Retinal pigment epithelial cell (primary cell): ENCODE measurements around the gene TNFRSF12A.
"Not testable (repeated sequence)": the region's sequence is repeated elsewhere in the genome, so short reads cannot be mapped to it uniquely, and the experiment has no call there.

Experiments
- DNase-seq: peaks from one replicate; pipeline ENCODE4 v3.0.0-alpha.2; 2010; ENCODE audit warnings: low read depth
- H3K4me3 ChIP-seq: 2 replicates; pipeline ENCODE4 v1.5.1; 2011; ENCODE audit warnings: mild to moderate bottlenecking, low read length, control low read depth, moderate library complexity
- TF ChIP-seq, protein P1 (sequence below): conservative IDR thresholded peaks from 2 replicates; pipeline ENCODE4 v1.5.1; 2011; ENCODE audit warnings: low read depth, low read length, control low read depth, inconsistent platforms

The TNFRSF12A gene

DNA sequence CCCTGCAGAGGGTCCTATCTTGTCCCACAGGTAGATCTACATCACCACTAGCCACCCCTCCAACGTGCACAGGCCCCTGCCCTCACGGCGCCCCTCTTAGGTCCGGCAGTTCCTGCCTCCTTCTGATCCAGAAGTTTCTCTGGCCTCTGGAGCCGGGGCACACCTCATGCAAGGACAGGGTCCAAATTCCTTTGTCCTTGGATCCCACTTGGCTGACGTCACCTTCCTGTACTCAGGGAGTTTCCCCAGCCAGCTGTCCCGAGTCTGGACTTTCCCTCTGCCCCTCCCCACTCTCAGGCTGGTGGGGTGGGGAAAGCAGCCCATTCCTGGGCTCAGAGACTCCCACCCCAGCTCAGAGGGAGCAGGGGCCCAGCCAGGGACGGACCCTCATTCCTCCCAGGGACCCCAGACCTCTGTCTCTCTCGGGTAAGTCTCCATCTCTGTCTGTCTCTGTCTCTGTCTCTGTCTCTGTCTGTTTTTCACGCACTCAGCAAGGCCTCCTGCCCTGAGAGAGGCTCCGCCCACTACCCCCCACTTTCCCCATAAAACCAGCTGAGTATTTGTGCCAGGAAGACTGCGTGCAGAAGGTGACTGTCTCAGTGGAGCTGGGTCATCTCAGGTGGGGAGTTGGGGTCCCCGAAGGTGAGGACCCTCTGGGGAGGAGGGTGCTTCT, 45.0 kb downstream of the TNFRSF12A start, which contains the start of gene IL32:
TSS of gene IL32 (plus strand) at position 572 of the 673 bp plus-strand sequence. CDS start 172 bp downstream, outside the sequence.
- TF ChIP-seq, protein P1, sequence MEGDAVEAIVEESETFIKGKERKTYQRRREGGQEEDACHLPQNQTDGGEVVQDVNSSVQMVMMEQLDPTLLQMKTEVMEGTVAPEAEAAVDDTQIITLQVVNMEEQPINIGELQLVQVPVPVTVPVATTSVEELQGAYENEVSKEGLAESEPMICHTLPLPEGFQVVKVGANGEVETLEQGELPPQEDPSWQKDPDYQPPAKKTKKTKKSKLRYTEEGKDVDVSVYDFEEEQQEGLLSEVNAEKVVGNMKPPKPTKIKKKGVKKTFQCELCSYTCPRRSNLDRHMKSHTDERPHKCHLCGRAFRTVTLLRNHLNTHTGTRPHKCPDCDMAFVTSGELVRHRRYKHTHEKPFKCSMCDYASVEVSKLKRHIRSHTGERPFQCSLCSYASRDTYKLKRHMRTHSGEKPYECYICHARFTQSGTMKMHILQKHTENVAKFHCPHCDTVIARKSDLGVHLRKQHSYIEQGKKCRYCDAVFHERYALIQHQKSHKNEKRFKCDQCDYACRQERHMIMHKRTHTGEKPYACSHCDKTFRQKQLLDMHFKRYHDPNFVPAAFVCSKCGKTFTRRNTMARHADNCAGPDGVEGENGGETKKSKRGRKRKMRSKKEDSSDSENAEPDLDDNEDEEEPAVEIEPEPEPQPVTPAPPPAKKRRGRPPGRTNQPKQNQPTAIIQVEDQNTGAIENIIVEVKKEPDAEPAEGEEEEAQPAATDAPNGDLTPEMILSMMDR = no peak
- DNase-seq = no peak
- H3K4me3 ChIP-seq = no peak within 1 kb of the TSS

DNA sequence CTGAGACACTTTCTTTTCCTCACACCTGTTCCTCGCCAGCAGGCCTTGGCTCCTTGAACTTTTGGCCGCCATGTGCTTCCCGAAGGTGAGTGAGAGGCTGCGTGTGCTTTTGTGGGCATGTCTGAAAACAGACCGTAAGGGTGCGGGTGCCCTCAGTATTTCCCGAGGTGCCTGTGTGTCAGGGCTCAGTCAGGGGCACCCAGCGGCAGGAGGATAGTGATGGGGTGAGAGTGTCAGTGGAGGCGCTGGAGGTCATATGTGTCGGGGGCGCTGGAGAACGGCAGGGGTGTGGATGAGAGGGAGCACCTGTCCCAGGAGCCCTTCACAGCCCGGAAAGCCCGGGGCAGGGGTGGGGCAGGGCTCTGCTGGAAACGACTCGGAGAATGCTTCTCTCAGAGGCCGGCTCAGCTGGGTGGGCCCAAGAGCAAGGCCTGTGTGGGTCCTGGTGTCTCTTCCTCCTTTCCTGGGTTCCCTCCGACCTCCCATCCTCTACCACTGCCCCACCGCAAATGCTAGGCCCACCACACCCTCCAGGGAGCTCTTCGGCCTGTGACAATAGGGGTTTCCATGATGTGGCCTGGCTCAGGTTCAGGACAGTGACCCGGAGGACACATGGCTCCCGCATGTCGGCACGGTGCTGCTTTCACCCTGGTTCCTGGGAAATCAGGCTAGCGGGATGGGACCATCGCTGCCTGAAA, 45.7 kb downstream of the TNFRSF12A start:
- no peak overlapping the region for H3K4me3 ChIP-seq
- TF ChIP-seq, protein P1 = no peak
- no peak for DNase-seq

DNA sequence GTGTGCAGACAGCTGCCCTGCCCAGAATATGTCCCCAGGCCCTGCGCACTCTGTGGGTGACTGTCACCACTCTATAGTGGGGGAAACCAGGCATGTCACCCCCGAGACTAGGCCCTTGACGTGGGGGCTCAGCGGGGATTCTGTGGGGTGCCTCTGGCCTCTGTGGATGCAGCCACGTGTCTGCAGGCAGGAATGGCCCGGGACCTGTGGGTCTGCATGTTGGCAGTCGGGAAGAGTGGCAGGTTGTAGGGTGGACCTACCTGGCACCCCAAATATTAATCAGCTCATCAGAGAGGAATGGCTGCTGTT, 46.2 kb downstream of the TNFRSF12A start:
- TF ChIP-seq, protein P1 = no peak
- no peak overlapping the region for H3K4me3 ChIP-seq
- DNase-seq = no peak

DNA sequence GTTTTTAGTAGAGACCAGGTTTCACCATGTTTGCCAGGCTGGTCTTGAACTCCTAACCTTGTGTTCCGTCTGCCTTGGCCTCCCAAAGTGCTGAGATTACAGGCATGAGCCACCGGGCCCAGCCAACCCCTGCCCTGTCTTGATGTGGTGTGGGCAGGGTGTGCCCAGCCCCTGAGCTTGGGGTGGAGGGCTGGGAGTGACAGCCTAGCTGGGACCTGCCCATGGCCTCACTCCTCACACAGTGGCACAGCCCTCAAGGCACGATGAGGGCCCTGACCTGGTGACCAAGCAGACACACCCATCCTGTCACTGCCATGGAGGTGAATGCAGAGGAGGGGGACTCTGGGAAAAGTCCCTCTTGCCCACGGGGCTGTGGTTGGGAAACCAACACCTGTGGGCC, 48.3 kb downstream of the TNFRSF12A start:
- H3K4me3 ChIP-seq = no peak overlapping the region
- TF ChIP-seq, protein P1 = no peak
- no peak for DNase-seq

DNA sequence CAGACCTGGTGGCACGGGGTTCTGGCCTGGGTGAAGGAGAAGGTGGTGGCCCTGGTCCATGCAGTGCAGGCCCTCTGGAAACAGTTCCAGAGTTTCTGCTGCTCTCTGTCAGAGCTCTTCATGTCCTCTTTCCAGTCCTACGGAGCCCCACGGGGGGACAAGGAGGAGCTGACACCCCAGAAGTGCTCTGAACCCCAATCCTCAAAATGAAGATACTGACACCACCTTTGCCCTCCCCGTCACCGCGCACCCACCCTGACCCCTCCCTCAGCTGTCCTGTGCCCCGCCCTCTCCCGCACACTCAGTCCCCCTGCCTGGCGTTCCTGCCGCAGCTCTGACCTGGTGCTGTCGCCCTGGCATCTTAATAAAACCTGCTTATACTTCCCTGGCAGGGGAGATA, 49.0 kb downstream of the TNFRSF12A start:
- DNase-seq, H3K4me3 ChIP-seq: not testable (repeated sequence)

DNA sequence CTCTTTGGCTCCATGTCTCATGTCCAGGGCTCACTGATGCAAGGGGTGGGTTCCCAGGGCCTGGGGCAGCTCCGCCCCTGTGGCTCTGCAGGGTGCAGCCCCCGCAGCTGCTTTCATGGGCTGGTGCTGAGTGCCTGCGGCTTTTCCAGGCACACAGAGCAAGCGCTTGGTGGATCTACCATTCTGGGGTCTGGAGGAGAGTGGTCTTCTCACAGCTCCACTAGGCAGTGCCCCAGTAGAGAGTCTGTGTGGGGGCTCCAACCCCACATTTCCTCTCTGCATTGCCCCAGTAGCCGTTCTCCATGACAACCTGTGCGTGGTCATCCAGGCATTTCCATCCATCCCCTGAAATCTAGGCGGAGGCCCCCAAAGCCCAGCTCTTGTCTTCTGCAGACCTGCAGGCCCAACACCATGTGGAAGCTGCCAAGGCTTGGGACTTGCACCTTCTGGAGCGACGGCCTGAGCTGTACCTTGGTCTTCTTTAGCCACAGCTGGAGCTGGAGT, 50.5 kb downstream of the TNFRSF12A start:
- DNase-seq = no peak
- TF ChIP-seq, protein P1 = no peak

DNA sequence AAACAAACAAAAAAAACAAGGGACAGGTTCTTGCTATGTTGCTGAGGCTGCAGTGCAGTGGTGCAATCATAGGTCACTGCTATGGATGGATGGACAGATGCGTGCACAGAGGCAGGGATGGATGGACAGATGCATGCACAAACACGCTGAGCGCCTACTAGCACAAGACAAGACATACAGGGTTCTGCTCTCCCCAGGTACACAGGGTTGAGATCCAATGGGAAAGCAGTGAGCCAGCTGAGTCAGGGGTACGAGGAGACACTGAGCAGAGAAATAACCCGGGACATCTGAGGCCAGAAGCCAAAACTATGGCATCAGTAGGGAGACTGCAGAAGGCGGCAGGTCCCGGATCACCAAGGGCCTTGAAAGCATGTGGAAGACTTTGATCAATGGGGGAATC, 51.5 kb downstream of the TNFRSF12A start:
- no peak for DNase-seq
- H3K4me3 ChIP-seq = no peak overlapping the region
- TF ChIP-seq, protein P1 = no peak

More for the DNA sequence above, 50.5 kb downstream of the TNFRSF12A start:
- H3K4me3 ChIP-seq = no peak overlapping the region
